Stimulated activated CD4-positive, alpha-beta T cell treated with anti-CD3 and anti-CD28 coated beads, Interleukin-4, amount 100 ng/mL, for 1 hour (primary cell): ENCODE measurements around the gene ADNP2.

Source experiments
- DNase-seq: peaks from one replicate; pipeline ENCODE4 v3.0.0-alpha.2; 2020

ADNP2 gene

DNA sequence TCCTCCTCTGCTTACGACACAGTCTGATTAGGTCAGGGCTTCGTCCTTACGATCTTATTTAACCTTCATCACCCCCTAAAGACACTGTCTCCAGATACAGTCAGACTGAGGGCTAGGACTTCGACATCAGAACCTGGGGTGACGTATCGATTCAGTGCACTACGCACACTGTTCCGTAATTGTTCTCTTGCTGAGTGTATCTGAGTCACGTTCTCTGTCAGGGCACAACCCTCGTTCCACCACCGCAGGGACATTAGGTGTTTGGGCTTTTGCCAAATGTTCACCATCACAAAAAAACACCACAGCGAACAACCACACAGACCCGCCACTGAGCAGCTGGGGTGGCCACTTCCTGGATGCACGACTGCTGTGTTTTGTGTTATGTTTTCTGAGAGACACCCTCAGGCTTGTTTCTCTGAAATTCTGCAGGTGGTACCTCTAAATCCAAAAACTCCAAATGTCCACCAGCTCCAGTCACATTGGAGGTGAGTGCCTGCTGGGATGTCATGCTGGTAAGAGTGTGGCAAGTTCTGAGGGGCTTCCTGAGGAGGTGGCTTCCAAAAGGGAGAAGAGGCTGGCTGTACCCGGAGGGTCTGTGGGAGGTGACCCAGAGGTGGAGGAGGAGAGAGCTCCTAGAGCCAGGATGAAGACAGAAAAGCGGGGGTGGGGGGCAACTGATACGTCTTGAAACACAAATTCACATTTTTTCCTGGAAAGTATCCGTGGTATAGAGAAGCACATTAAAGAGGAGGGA, 66.6 kb downstream of the ADNP2 start:
- no peak for DNase-seq

GRCh38 chr18:80176334-80177073, 67.4 kb downstream of the ADNP2 start:
- no peak for DNase-seq

GRCh38 chr18:80177128-80177527, 68.1 kb downstream of the ADNP2 start:
- no peak for DNase-seq

DNA sequence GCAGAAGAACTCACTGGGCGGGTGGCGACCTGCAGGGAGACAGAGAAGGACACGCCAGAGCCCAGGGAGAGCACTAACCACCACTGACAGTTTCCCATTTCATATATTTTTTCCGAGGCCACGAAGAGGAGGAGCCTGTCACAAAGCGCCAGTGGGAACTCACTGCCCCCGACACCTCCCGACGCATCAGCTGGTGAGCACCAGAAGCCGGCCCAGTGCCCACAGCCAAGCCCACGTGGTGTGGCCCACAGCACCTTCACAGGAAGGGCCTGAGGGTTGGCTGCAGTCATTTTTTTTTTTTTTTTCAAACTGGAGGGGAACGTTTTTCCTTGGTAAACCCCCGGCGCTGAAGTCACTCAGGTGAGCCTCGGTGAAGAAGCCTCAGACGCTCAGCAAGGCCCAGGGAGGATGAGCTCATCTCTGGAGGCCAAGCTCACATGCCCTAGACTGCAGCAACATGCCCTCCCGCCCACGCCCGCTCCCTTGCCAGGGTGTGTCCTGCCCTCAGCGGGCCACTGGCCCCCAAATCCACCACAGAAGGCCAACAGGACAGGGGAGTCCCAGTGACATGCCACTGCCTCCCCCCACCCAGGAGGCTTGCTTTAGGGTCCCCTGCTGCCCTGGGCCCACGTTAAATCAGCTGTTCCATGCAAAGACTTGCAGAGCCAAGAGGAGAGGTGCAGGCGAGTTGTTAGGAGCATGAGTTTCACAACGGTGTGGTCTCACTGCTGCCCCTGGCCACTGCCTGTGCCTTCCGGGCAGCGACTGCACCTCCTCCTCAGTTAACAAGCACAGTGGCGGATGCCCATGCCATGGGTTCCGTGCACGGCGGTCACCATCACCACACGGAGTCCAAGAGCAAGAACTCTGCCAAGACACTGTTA, 70.1 kb downstream of the ADNP2 start:
- DNase-seq, result no peak

DNA sequence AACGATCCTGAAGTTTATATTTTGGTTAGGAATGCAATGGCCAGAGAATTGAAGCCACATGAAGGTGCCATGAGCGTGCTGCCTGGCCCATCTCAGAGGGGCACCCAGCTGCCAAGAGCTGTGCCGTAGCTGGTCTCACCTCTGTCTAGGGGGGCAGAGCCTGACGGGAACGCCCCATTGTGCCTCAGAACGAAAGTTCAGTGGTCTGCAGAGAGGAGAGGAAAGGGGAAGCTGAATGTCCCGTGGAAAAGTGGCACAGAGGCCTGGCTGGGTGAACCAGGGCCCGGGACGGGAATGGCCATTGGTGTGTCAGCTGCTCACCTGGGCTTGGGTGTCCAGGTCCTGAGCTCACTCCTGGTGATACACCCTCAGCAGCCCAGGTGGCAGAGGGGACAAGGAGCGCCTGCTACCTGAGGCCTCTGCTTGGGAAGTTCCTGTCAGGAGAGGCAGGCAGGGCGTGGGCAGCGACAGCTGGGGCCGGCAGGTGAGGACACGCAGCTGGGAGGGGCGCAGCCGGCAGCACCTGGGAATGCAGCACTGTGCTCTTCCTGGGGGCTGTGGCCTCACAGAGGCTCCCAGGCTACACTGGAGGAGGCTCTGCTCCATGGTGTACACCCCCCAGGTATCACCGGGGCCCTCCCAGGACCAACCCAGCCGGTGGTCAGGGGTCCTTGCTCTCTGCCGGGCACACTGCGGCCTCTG, 70.9 kb downstream of the ADNP2 start:
- DNase-seq, result no peak

GRCh38 chr18:80180778-80181564, 71.9 kb downstream of the ADNP2 start:
- no peak for DNase-seq

DNA sequence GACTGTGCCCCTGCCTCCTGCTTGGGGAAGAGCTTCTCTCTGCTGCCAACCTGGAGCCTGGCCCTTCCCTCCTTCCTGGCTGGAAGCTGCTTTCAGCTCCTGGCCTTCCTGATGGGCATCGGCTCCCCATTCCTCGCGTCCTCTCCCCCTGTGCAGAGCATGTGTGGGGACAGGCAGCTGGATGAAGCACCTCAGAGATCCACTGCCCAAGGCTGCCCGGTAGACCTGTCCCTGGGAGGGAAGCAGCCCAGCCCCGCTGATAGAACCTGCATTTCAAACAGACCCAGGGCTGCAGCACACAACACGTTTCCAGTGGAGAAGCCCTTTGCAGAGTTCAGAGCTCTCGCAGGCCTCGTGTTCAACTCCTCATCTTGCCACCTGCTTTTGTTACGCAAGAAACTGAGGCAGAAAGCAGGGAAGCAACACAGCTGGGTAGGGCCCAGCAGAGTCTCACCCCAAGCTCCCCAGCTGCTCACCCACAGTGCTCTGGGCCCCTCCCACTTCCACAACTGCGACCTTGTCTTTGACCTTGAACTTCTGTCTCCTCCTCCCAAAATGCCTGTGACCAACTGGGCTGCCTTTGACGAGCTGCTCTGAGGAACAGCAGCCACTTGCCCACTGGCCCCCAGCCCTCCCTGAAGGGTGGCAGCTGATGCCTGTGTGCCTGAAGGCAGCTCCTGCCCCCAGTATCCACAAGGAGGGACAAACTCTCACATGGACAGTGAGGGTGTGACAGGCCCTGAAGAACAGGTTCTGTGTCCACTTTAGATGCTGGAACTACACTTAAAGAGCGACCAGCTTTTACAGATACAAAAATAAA, 72.8 kb downstream of the ADNP2 start:
- DNase-seq, result no peak

DNA sequence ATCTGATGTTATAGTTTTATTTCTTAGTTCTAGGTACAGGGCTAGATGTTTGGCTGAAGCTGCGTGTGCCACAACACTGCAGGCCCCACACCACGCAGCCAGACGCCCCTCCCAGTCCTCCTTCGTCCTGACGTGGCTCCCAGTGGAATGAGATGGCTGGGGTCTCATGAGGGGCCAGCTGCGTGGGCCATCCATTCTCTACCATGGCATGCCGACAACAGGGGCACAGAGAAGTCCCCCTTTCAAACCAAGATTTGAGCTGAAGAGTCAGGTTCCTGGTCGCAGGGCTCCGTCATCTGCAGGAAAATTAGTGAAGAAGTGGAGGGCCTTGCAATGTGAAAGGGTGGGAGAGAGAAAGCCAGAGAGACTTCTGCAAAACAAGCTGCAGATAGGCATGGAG, 73.8 kb downstream of the ADNP2 start:
- no peak for DNase-seq

GRCh38 chr18:80183273-80184050, 74.4 kb downstream of the ADNP2 start:
- DNase-seq, result no peak

GRCh38 chr18:80184243-80184772, 75.2 kb downstream of the ADNP2 start:
- DNase-seq, result no peak

GRCh38 chr18:80185545-80185944, 76.5 kb downstream of the ADNP2 start:
- DNase-seq, result no peak

GRCh38 chr18:80187956-80188642, 79.0 kb downstream of the ADNP2 start:
- DNase-seq, result no peak

DNA sequence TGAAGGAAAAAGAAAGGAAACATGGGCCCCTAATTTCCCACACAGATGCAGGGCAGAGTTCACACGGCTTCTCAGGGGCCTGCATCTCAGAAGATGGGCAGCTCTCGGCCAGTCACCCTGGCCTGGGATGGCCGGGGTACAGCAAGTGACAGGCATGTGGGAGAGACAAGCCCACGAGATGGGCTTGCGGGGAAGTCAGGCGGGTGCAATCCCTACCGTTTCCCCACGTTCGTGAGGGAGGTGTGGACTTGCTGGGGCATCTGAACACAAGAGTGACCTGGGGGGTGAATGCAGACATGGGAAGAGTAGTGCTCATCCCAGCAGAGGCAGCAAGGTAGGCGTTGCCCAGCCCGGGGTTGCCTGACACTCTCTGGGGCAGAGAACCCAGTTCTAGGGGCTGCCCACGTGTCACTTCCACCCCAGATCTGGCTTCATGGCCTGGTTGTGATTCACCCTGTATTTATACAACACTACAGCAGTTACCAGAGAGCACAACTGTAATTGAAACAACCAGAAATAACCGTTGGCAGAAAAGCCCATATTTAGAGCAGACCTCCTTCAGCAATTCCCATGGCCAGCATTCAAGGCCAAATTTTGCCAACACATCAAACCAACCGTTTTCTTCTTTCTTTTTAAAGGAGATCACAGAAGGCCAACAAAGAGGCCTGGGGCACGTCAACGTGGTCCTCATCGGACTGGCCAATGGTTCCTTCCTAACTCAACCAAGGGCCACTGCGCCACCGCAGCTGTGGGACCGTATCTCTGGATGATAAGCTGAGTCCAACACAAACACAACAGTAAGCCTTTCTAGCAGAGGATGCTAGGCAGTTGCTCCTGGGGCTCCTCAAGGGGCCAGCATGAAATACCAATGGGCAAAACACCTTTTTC, 79.8 kb downstream of the ADNP2 start:
- DNase-seq, result no peak

- DNase-seq, result no peak
Measured at GRCh38 chr18:80189531-80189865, 80.4 kb downstream of the ADNP2 start.
